B cell (primary cell): Measurements from ENCODE around the gene DDX17. TPM values are rescaled to one million over a fixed set of nuclear protein-coding genes. Genes with fewer than 3 reads are reported as not detected.

ENCODE experiments used
- ATAC-seq: fragments of 200-7000 bp; cut with Tn5 transposase; one replicate; pipeline ENCODE4 v1.10.0; 2021; ENCODE audit warnings: low read depth, mild to moderate bottlenecking, moderate number of reproducible peaks, moderate library complexity
- CTCF ChIA-PET: fragments of 350-600 bp; sonication (Branson Sonifier 250); formaldehyde crosslinking; loops from one replicate; lab custom pipeline; 2021; ENCODE audit warnings: antibody characterized with exemption, inconsistent platforms; lab: Charles Lee
- POLR2A ChIA-PET: fragments of 350-600 bp; sonication (Branson Sonifier 250); formaldehyde crosslinking; loops from one replicate; lab custom pipeline; 2021; ENCODE audit warnings: antibody characterized with exemption; lab: Charles Lee
- DNase-seq: peaks from one replicate; pipeline ENCODE4 v3.0.0; 2013
- H2AFZ ChIP-seq: 2 replicates; pipeline ENCODE4 v1.6.1; 2012; ENCODE audit warnings: mild to moderate bottlenecking, low read depth, low read length; ENCODE audit not compliant: insufficient read depth, poor library complexity, severe bottlenecking
- H3K27ac ChIP-seq, 2 donors: 1 replicate in 1 of 2; 2 replicates in 1 of 2; pipeline ENCODE4 v1.5.1; 2012 to 2013; ENCODE audit warnings: low read length in 2 of 2, mild to moderate bottlenecking in 2 of 2, moderate library complexity in 1 of 2
- H3K27me3 ChIP-seq, 4 experiments: fragments of 200-600 bp in 1 of 4; sonication (generic) in 1 of 4; replicated peaks in 1 of 4; 1 replicate in 2 of 4; 2 replicates in 2 of 4; pipeline versions ENCODE4 v1.6.1 to v1.7.0; 2013 to 2016; ENCODE audit warnings: low read length in 3 of 4, mild to moderate bottlenecking in 2 of 4, mixed read lengths in 1 of 4, moderate library complexity in 1 of 4; ENCODE audit not compliant: insufficient read depth in 4 of 4, control insufficient read depth in 3 of 4; ENCODE audit errors: control extremely low read depth in 1 of 4
- H3K36me3 ChIP-seq, 2 experiments: replicated peaks in 1 of 2; 1 replicate in 1 of 2; 2 replicates in 1 of 2; pipeline versions ENCODE4 v1.6.1 to v1.7.1; 2013; ENCODE audit warnings: low read length in 1 of 2; ENCODE audit not compliant: insufficient read depth in 2 of 2, control insufficient read depth in 1 of 2; ENCODE audit errors: control extremely low read depth in 1 of 2, extremely low read depth in 1 of 2
- H3K4me1 ChIP-seq, 2 donors: fragments of 200-600 bp in 1 of 2; sonication (generic) in 1 of 2; 1 replicate in 1 of 2; 2 replicates in 1 of 2; pipeline versions ENCODE4 v1.5.1 to v1.6.1; 2013 to 2017; ENCODE audit warnings: low read length in 2 of 2; ENCODE audit not compliant: control insufficient read depth in 2 of 2, insufficient read depth in 2 of 2
- H3K4me2 ChIP-seq: replicated peaks from 2 replicates; pipeline ENCODE3; 2012; ENCODE audit warnings: mild to moderate bottlenecking, low read depth, low read length; ENCODE audit not compliant: poor library complexity, severe bottlenecking
- H3K4me3 ChIP-seq, 5 experiments: fragments of 200-600 bp in 1 of 5; sonication (generic) in 1 of 5; 1 replicate in 3 of 5; 2 replicates in 2 of 5; pipeline versions ENCODE4 v1.5.1 to v1.7.0; 2011 to 2016; ENCODE audit warnings: low read length in 4 of 5, mild to moderate bottlenecking in 4 of 5, low read depth in 2 of 5, control low read depth in 1 of 5, moderate library complexity in 1 of 5; ENCODE audit not compliant: insufficient read depth in 1 of 5; ENCODE audit errors: control extremely low read depth in 1 of 5, extremely low read depth in 1 of 5
- H3K79me2 ChIP-seq: fragments of 200-600 bp; sonication (generic); one replicate; pipeline ENCODE4 v1.6.0; 2016; ENCODE audit warnings: low read length; ENCODE audit not compliant: control insufficient read depth, insufficient read depth
- H3K9ac ChIP-seq: fragments of 200-600 bp; sonication (generic); 2 replicates; pipeline ENCODE4 v1.6.1; 2017; ENCODE audit warnings: mild to moderate bottlenecking, low read length, moderate library complexity
- H3K9me3 ChIP-seq, 3 donors: one replicate each; pipeline versions ENCODE4 v1.6.1 to v1.7.1; 2013; ENCODE audit warnings: low read length in 2 of 3; ENCODE audit not compliant: control insufficient read depth in 2 of 3, insufficient read depth in 1 of 3; ENCODE audit errors: control extremely low read depth in 1 of 3
- H4K20me1 ChIP-seq: 2 replicates; pipeline ENCODE4 v1.6.0; 2012; ENCODE audit warnings: mild to moderate bottlenecking, low read length; ENCODE audit not compliant: insufficient read depth, control insufficient read depth, poor library complexity, severe bottlenecking
- H3K27ac Mint-ChIP-seq: one replicate; pipeline ENCODE4 v1.8.0; 2021; ENCODE audit warnings: mixed read lengths
- H3K27me3 Mint-ChIP-seq: one replicate; pipeline ENCODE4 v1.8.0; 2021; ENCODE audit warnings: mixed read lengths
- H3K4me1 Mint-ChIP-seq: one replicate; pipeline ENCODE4 v1.8.0; 2021; ENCODE audit warnings: mixed read lengths
- H3K4me3 Mint-ChIP-seq: one replicate; pipeline ENCODE4 v1.8.0; 2021; ENCODE audit warnings: mixed read lengths
- H3K9me3 Mint-ChIP-seq: one replicate; pipeline ENCODE4 v1.8.0; 2022; ENCODE audit warnings: mixed read lengths; ENCODE audit not compliant: insufficient read depth
- EZH2 ChIP-seq: IDR thresholded peaks from 2 replicates; pipeline ENCODE4 v1.6.1; 2012; ENCODE audit warnings: borderline replicate concordance, low read depth, mild to moderate bottlenecking, moderate library complexity, low read length; ENCODE audit not compliant: insufficient read depth, poor library complexity, severe bottlenecking
- WGBS: methylation state at CpG from one replicate; pipeline ENCODE4 v1.1.5; 2013; ENCODE audit warnings: missing lambda C conversion rate; ENCODE audit not compliant: insufficient coverage; 5-methylcytosine and 5-hydroxymethylcytosine counted together
- intact Hi-C: fragments of 100-400 bp; cut with micrococcal nuclease; formaldehyde crosslinking; loops from one replicate; pipeline ENCODE4 v1.10.0; 2022
- polyA plus RNA-seq: library from polyadenylated mRNA; depleted of rRNA; stranded (reverse); fragments of >200 nt; gene quantifications from 2 replicates; pipeline ENCODE4 v1.2.3, GENCODE V29; 2012
- total RNA-seq, 2 donors: library from RNA; stranded (reverse); fragments of 120-200 nt in 1 of 2; gene quantifications; 1 replicate in 1 of 2; 2 replicates in 1 of 2; pipeline versions ENCODE4 v1.2.3 to v1.2.4, GENCODE V29; 2013 to 2022
- TF ChIP-seq, protein P1 (sequence below): fragments of 200-600 bp; IDR thresholded peaks from one replicate; pipeline ENCODE4 v1.8.0; 2022; ENCODE audit warnings: antibody characterized with exemption, mild to moderate bottlenecking

DDX17 gene
- total and polyA plus RNA-seq, 2 donors (not counting 1 experiment from before 2014, with no cell fraction given) = 754 to 936 TPM

GRCh38 chr22:38461057-38461413, 45.1 kb downstream of the DDX17 start:
- Histone ChIP-seq H3K4me1 (peaks cover 14 to 23% of the 10 kb centered on the region in 2 donors), H3K4me3 (no peak overlapping the region), H3K36me3 (no peaks in the 10 kb centered on the region), H3K9ac (no peak overlapping the region), H4K20me1 (no peaks in the 10 kb centered on the region), H3K27ac (no peak overlapping the region), H2AFZ (no peak overlapping the region), H3K4me2 (peak overlapping the region; percentile 47), H3K79me2 (no peaks in the 10 kb centered on the region), H3K27me3 (peaks cover 0 to 78% (median 38%) of the 10 kb centered on the region in 4 experiments), H3K9me3 (no peaks in the 10 kb centered on the region)
- ATAC-seq = no peak
- 44% methylated on average over 4 of the region's 9 CpGs for WGBS
- H3K4me3 Mint-ChIP-seq = no peak overlapping the region
- ChIA-PET CTCF (no interaction called here), POLR2A (no interaction called here)
- no peak overlapping the region for H3K27ac Mint-ChIP-seq
- peaks cover 16% of the 10 kb centered on the region for H3K4me1 Mint-ChIP-seq
- TF ChIP-seq, protein P1, sequence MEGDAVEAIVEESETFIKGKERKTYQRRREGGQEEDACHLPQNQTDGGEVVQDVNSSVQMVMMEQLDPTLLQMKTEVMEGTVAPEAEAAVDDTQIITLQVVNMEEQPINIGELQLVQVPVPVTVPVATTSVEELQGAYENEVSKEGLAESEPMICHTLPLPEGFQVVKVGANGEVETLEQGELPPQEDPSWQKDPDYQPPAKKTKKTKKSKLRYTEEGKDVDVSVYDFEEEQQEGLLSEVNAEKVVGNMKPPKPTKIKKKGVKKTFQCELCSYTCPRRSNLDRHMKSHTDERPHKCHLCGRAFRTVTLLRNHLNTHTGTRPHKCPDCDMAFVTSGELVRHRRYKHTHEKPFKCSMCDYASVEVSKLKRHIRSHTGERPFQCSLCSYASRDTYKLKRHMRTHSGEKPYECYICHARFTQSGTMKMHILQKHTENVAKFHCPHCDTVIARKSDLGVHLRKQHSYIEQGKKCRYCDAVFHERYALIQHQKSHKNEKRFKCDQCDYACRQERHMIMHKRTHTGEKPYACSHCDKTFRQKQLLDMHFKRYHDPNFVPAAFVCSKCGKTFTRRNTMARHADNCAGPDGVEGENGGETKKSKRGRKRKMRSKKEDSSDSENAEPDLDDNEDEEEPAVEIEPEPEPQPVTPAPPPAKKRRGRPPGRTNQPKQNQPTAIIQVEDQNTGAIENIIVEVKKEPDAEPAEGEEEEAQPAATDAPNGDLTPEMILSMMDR = no peak
- TF ChIP-seq EZH2 = no peak
- no peak for DNase-seq
- H3K9me3 Mint-ChIP-seq = no peaks in the 10 kb centered on the region
- H3K27me3 Mint-ChIP-seq = peaks cover 63% of the 10 kb centered on the region
- intact Hi-C loops = no loop called here

- H3K27me3 ChIP-seq = peaks cover 0 to 74% (median 38%) of the 10 kb centered on the region in 4 experiments
- H3K4me2 ChIP-seq = no peak overlapping the region
- H3K36me3 ChIP-seq = no peaks in the 10 kb centered on the region
- DNase-seq = no peak
- no peak overlapping the region for H3K9ac ChIP-seq
- WGBS = 86% methylated on average over 7 of the region's 8 CpGs
- H3K9me3 ChIP-seq = no peaks in the 10 kb centered on the region
- ATAC-seq = no peak
- peaks cover 12 to 27% of the 10 kb centered on the region in 2 donors for H3K4me1 ChIP-seq
- H3K27me3 Mint-ChIP-seq = peaks cover 59% of the 10 kb centered on the region
- ChIA-PET CTCF (no interaction called here), POLR2A (interaction anchor here (0.6 kb wide), 1 partner anchor 34 kb away, joined by 5 read pairs; no protein-coding TSS in a partner anchor)
- H3K4me1 Mint-ChIP-seq = peaks cover 16% of the 10 kb centered on the region
- no peaks in the 10 kb centered on the region for H3K79me2 ChIP-seq
- no peaks in the 10 kb centered on the region for H3K9me3 Mint-ChIP-seq
- no peak for TF ChIP-seq EZH2
- TF ChIP-seq, protein P1 = no peak
- H4K20me1 ChIP-seq = no peaks in the 10 kb centered on the region
- H2AFZ ChIP-seq = no peak overlapping the region
- intact Hi-C loops = no loop called here
- H3K27ac ChIP-seq = no peak overlapping the region
- H3K4me3 ChIP-seq = no peak overlapping the region
- no peak overlapping the region for H3K4me3 Mint-ChIP-seq
- no peak overlapping the region for H3K27ac Mint-ChIP-seq
These were observed 45.7 kb downstream of the DDX17 start for GRCh38 chr22:38460426-38460840.
